ENCODE results near the gene ATXN7.

Gene ATXN7

GRCh38 chr3:63969876-63970275 is 106.2 kb downstream of the ATXN7 start:
- Histone ChIP-seq H3K4me1 (ENCODE audit: insufficient read depth, low read length) (peaks cover 79% of the 10 kb centered on the region), H3K27ac (ENCODE audit: low read length) (no peak overlapping the region), H3K4me3 (ENCODE audit: low read length) (peak overlapping the region; percentile 50; the same call in 1 of the 2 replicates), H3K9ac (ENCODE audit: low read depth, low read length) (peak overlapping the region; percentile 17; the same call in 1 of the 2 replicates), H3K27me3 (ENCODE audit: insufficient read depth, low read length) (no peaks in the 10 kb centered on the region), H3K9me3 (ENCODE audit: insufficient read depth, low read depth, low read length) (no peaks in the 10 kb centered on the region), H3K36me3 (ENCODE audit: insufficient read depth, low read depth, low read length) (no peaks in the 10 kb centered on the region)

GRCh38 chr3:63970631-63971475 is 107.2 kb downstream of the ATXN7 start:
- H3K9me3 ChIP-seq (ENCODE audit: insufficient read depth, low read depth, low read length): no peaks in the 10 kb centered on the region
- no peaks in the 10 kb centered on the region for H3K27me3 ChIP-seq (ENCODE audit: insufficient read depth, low read length)
- peak overlapping the region; percentile 3 for H3K27ac ChIP-seq (ENCODE audit: low read length)
- H3K36me3 ChIP-seq (ENCODE audit: insufficient read depth, low read depth, low read length): no peaks in the 10 kb centered on the region
- peaks cover 73% of the 10 kb centered on the region for H3K4me1 ChIP-seq (ENCODE audit: insufficient read depth, low read length)
- peak overlapping the region; percentile 10; the same call in 1 of the 2 replicates for H3K9ac ChIP-seq (ENCODE audit: low read depth, low read length)
- peak overlapping the region; percentile 50 for H3K4me3 ChIP-seq (ENCODE audit: low read length)

GRCh38 chr3:63972196-63972595 is 108.5 kb downstream of the ATXN7 start:
- no peak overlapping the region for H3K9ac ChIP-seq (ENCODE audit: low read depth, low read length)
- H3K9me3 ChIP-seq (ENCODE audit: insufficient read depth, low read depth, low read length): no peaks in the 10 kb centered on the region
- H3K27me3 ChIP-seq (ENCODE audit: insufficient read depth, low read length): no peaks in the 10 kb centered on the region
- peaks cover 62% of the 10 kb centered on the region for H3K4me1 ChIP-seq (ENCODE audit: insufficient read depth, low read length)
- H3K27ac ChIP-seq (ENCODE audit: low read length): no peak overlapping the region
- H3K36me3 ChIP-seq (ENCODE audit: insufficient read depth, low read depth, low read length): no peaks in the 10 kb centered on the region
- no peak overlapping the region for H3K4me3 ChIP-seq (ENCODE audit: low read length)

- Histone ChIP-seq H3K36me3 (ENCODE audit: insufficient read depth, low read depth, low read length) (no peaks in the 10 kb centered on the region), H3K4me1 (ENCODE audit: insufficient read depth, low read length) (peaks cover 54% of the 10 kb centered on the region), H3K9ac (ENCODE audit: low read depth, low read length) (no peak overlapping the region), H3K27ac (ENCODE audit: low read length) (no peak overlapping the region), H3K27me3 (ENCODE audit: insufficient read depth, low read length) (no peaks in the 10 kb centered on the region), H3K9me3 (ENCODE audit: insufficient read depth, low read depth, low read length) (no peaks in the 10 kb centered on the region), H3K4me3 (ENCODE audit: low read length) (no peak overlapping the region)
These were observed 109.3 kb downstream of the ATXN7 start for GRCh38 chr3:63972987-63973386.

- H3K9ac ChIP-seq (ENCODE audit: low read depth, low read length): no peak overlapping the region
- peaks cover 50% of the 10 kb centered on the region for H3K4me1 ChIP-seq (ENCODE audit: insufficient read depth, low read length)
- H3K9me3 ChIP-seq (ENCODE audit: insufficient read depth, low read depth, low read length): no peaks in the 10 kb centered on the region
- no peaks in the 10 kb centered on the region for H3K36me3 ChIP-seq (ENCODE audit: insufficient read depth, low read depth, low read length)
- H3K27me3 ChIP-seq (ENCODE audit: insufficient read depth, low read length): no peaks in the 10 kb centered on the region
- H3K27ac ChIP-seq (ENCODE audit: low read length): no peak overlapping the region
- H3K4me3 ChIP-seq (ENCODE audit: low read length): no peak overlapping the region
These were observed 109.7 kb downstream of the ATXN7 start for GRCh38 chr3:63973406-63973805.

- Histone ChIP-seq H3K4me1 (ENCODE audit: insufficient read depth, low read length) (peaks cover 40% of the 10 kb centered on the region), H3K27me3 (ENCODE audit: insufficient read depth, low read length) (no peaks in the 10 kb centered on the region), H3K4me3 (ENCODE audit: low read length) (no peak overlapping the region), H3K36me3 (ENCODE audit: insufficient read depth, low read depth, low read length) (no peaks in the 10 kb centered on the region), H3K27ac (ENCODE audit: low read length) (no peak overlapping the region), H3K9ac (ENCODE audit: low read depth, low read length) (no peak overlapping the region), H3K9me3 (ENCODE audit: insufficient read depth, low read depth, low read length) (no peaks in the 10 kb centered on the region)
These were observed 110.8 kb downstream of the ATXN7 start for GRCh38 chr3:63974451-63974850.

- no peak overlapping the region for H3K9ac ChIP-seq (ENCODE audit: low read depth, low read length)
- peaks cover 12% of the 10 kb centered on the region for H3K36me3 ChIP-seq (ENCODE audit: insufficient read depth, low read depth, low read length)
These were observed 112.1 kb downstream of the ATXN7 start for GRCh38 chr3:63975723-63976122.

GRCh38 chr3:63976161-63976871 is 112.6 kb downstream of the ATXN7 start:
- peaks cover 21% of the 10 kb centered on the region for H3K4me1 ChIP-seq (ENCODE audit: insufficient read depth, low read length)
- no peak overlapping the region for H3K9ac ChIP-seq (ENCODE audit: low read depth, low read length)
- H3K27ac ChIP-seq (ENCODE audit: low read length): no peak overlapping the region
- no peaks in the 10 kb centered on the region for H3K9me3 ChIP-seq (ENCODE audit: insufficient read depth, low read depth, low read length)
- H3K36me3 ChIP-seq (ENCODE audit: insufficient read depth, low read depth, low read length): peaks cover 17% of the 10 kb centered on the region
- no peaks in the 10 kb centered on the region for H3K27me3 ChIP-seq (ENCODE audit: insufficient read depth, low read length)
- H3K4me3 ChIP-seq (ENCODE audit: low read length): no peak overlapping the region

More at GRCh38 chr3:63975723-63976122, 112.1 kb downstream of the ATXN7 start:
- Histone ChIP-seq H3K27ac (ENCODE audit: low read length) (no peak overlapping the region), H3K4me1 (ENCODE audit: insufficient read depth, low read length) (peaks cover 27% of the 10 kb centered on the region), H3K4me3 (ENCODE audit: low read length) (no peak overlapping the region), H3K27me3 (ENCODE audit: insufficient read depth, low read length) (no peaks in the 10 kb centered on the region), H3K9me3 (ENCODE audit: insufficient read depth, low read depth, low read length) (no peaks in the 10 kb centered on the region)

- peaks cover 22% of the 10 kb centered on the region for H3K36me3 ChIP-seq (ENCODE audit: insufficient read depth, low read depth, low read length)
- H3K27ac ChIP-seq (ENCODE audit: low read length): no peak overlapping the region
- peaks cover 17% of the 10 kb centered on the region for H3K4me1 ChIP-seq (ENCODE audit: insufficient read depth, low read length)
- no peak overlapping the region for H3K9ac ChIP-seq (ENCODE audit: low read depth, low read length)
- H3K4me3 ChIP-seq (ENCODE audit: low read length): no peak overlapping the region
- no peaks in the 10 kb centered on the region for H3K9me3 ChIP-seq (ENCODE audit: insufficient read depth, low read depth, low read length)
- H3K27me3 ChIP-seq (ENCODE audit: insufficient read depth, low read length): no peaks in the 10 kb centered on the region
These were observed 113.2 kb downstream of the ATXN7 start for GRCh38 chr3:63976872-63977200.

GRCh38 chr3:63977893-63978292 is 114.2 kb downstream of the ATXN7 start:
- H3K27me3 ChIP-seq (ENCODE audit: insufficient read depth, low read length): no peaks in the 10 kb centered on the region
- no peak overlapping the region for H3K27ac ChIP-seq (ENCODE audit: low read length)
- H3K4me3 ChIP-seq (ENCODE audit: low read length): no peak overlapping the region
- peaks cover 7% of the 10 kb centered on the region; the same call in 1 of the 2 replicates for H3K4me1 ChIP-seq (ENCODE audit: insufficient read depth, low read length)
- H3K36me3 ChIP-seq (ENCODE audit: insufficient read depth, low read depth, low read length): peaks cover 33% of the 10 kb centered on the region
- no peaks in the 10 kb centered on the region for H3K9me3 ChIP-seq (ENCODE audit: insufficient read depth, low read depth, low read length)
- H3K9ac ChIP-seq (ENCODE audit: low read depth, low read length): no peak overlapping the region

- no peaks in the 10 kb centered on the region for H3K9me3 ChIP-seq (ENCODE audit: insufficient read depth, low read depth, low read length)
- no peak overlapping the region for H3K9ac ChIP-seq (ENCODE audit: low read depth, low read length)
- H3K4me3 ChIP-seq (ENCODE audit: low read length): no peak overlapping the region
- no peaks in the 10 kb centered on the region for H3K4me1 ChIP-seq (ENCODE audit: insufficient read depth, low read length)
- H3K36me3 ChIP-seq (ENCODE audit: insufficient read depth, low read depth, low read length): peaks cover 34% of the 10 kb centered on the region
- H3K27me3 ChIP-seq (ENCODE audit: insufficient read depth, low read length): no peaks in the 10 kb centered on the region
- no peak overlapping the region for H3K27ac ChIP-seq (ENCODE audit: low read length)
These were observed 115.6 kb downstream of the ATXN7 start for GRCh38 chr3:63979093-63979885.

All from iPS-20b (cell line).